SU-DHL-6 (cell line): ENCODE measurements around the gene FKBP5.

Experiments
- H2AFZ ChIP-seq: fragments of 200-600 bp; sonication (generic); 2 replicates; pipeline ENCODE4 v1.6.1; 2014; ENCODE audit warnings: low read depth, mild to moderate bottlenecking, moderate library complexity, mixed read lengths, antibody characterized with exemption, low read length; ENCODE audit not compliant: severe bottlenecking
- H3F3A ChIP-seq: fragments of 200-600 bp; shearing (Covaris generic); 2 replicates; pipeline ENCODE4 v1.6.0; 2016; ENCODE audit warnings: antibody characterized with exemption, mild to moderate bottlenecking; ENCODE audit not compliant: insufficient read depth
- H3K27ac ChIP-seq: fragments of 200-600 bp; sonication (generic); 2 replicates; pipeline ENCODE4 v1.5.1; 2016; ENCODE audit warnings: low read depth, mild to moderate bottlenecking, low read length, moderate library complexity, mixed read lengths
- H3K27me3 ChIP-seq: fragments of 200-600 bp; sonication (generic), shearing (Covaris generic); 2 replicates; pipeline ENCODE4 v1.6.0; 2014; ENCODE audit warnings: mild to moderate bottlenecking, low read length
- H3K36me3 ChIP-seq: fragments of 200-600 bp; sonication (generic); 2 replicates; pipeline ENCODE4 v1.6.1; 2014; ENCODE audit warnings: mild to moderate bottlenecking, low read length, mixed read lengths
- H3K4me2 ChIP-seq: fragments of 300-600, 200-600 bp; shearing (Covaris generic), sonication (generic); 2 replicates; pipeline ENCODE4 v1.6.0; 2014; ENCODE audit warnings: low read length, low read depth, mild to moderate bottlenecking; ENCODE audit not compliant: poor library complexity, severe bottlenecking
- H3K4me3 ChIP-seq: fragments of 200-600 bp; sonication (generic); 2 replicates; pipeline ENCODE4 v1.5.1; 2014; ENCODE audit warnings: antibody characterized with exemption, low read length, mild to moderate bottlenecking, mixed read lengths; ENCODE audit not compliant: insufficient read depth, poor library complexity, severe bottlenecking
- H3K79me2 ChIP-seq: fragments of 200-600 bp; sonication (generic); 2 replicates; pipeline ENCODE4 v1.6.1; 2014; ENCODE audit warnings: mild to moderate bottlenecking, low read length, moderate library complexity; ENCODE audit not compliant: insufficient read depth
- H3K9ac ChIP-seq: fragments of 200-600 bp; sonication (generic); 2 replicates; pipeline ENCODE4 v1.7.0; 2014; ENCODE audit warnings: mild to moderate bottlenecking, low read length
- H3K9me2 ChIP-seq: fragments of 200-600 bp; sonication (generic); replicated peaks from 2 replicates; pipeline ENCODE4 v1.6.1; 2014; ENCODE audit warnings: low read length; ENCODE audit not compliant: insufficient read depth
- H3K9me3 ChIP-seq: fragments of 200-600 bp; sonication (generic); 2 replicates; pipeline ENCODE4 v1.6.1; 2014; ENCODE audit warnings: low read length, mixed read lengths; ENCODE audit not compliant: insufficient read depth
- H4K20me1 ChIP-seq: fragments of 200-600 bp; sonication (generic); 2 replicates; pipeline ENCODE4 v1.6.1; 2014; ENCODE audit warnings: low read depth, mild to moderate bottlenecking, antibody characterized with exemption, low read length, moderate library complexity, mixed read lengths
- CTCF ChIP-seq: fragments of 200-600 bp; sonication (generic); IDR thresholded peaks from one replicate; pipeline ENCODE4 v1.5.1; 2017; ENCODE audit warnings: antibody characterized with exemption, mild to moderate bottlenecking, low read length, moderate library complexity; ENCODE audit not compliant: insufficient read depth, poor library complexity, severe bottlenecking
- EZH2phosphoT487 ChIP-seq: fragments of 200-600 bp; sonication (generic), shearing (Covaris generic); conservative IDR thresholded peaks from 2 replicates; pipeline ENCODE4 v1.6.1; 2018; ENCODE audit warnings: mild to moderate bottlenecking, antibody characterized with exemption, low read length, moderate library complexity, mixed read lengths

Gene FKBP5

GRCh38 chr6:35605600-35605999 is 83.1 kb downstream of the FKBP5 start:
- Histone ChIP-seq H3K27ac (no peak overlapping the region), H3K4me2 (no peak overlapping the region)

GRCh38 chr6:35603326-35604202 is 85.2 kb downstream of the FKBP5 start:
- no peak for TF ChIP-seq EZH2phosphoT487
- no peak for TF ChIP-seq CTCF
- H3K27me3 ChIP-seq: no peaks in the 10 kb centered on the region
- 0 out of 2 replicates have a peak, but pooled peaks cover 10% of the 10 kb centered on the region for H3K36me3 ChIP-seq
- H3F3A ChIP-seq: peaks cover 12% of the 10 kb centered on the region; the same call in 1 of the 2 replicates
- H3K4me3 ChIP-seq: no peak overlapping the region
- H2AFZ ChIP-seq: no peak overlapping the region
- H3K27ac ChIP-seq: no peak overlapping the region
- H3K9me2 ChIP-seq: no peaks in the 10 kb centered on the region
- H3K9ac ChIP-seq: no peak overlapping the region
- no peak overlapping the region for H3K4me2 ChIP-seq
- peaks cover 23% of the 10 kb centered on the region for H3K79me2 ChIP-seq
- H4K20me1 ChIP-seq: no peaks in the 10 kb centered on the region
- no peaks in the 10 kb centered on the region for H3K9me3 ChIP-seq

More at GRCh38 chr6:35605600-35605999, 83.1 kb downstream of the FKBP5 start:
- no peaks in the 10 kb centered on the region for H4K20me1 ChIP-seq
- peaks cover 8% of the 10 kb centered on the region; the same call in 1 of the 2 replicates for H3F3A ChIP-seq
- no peak overlapping the region for H2AFZ ChIP-seq
- no peak overlapping the region for H3K4me3 ChIP-seq
- TF ChIP-seq EZH2phosphoT487: no peak
- no peak for TF ChIP-seq CTCF
- no peaks in the 10 kb centered on the region for H3K9me2 ChIP-seq
- H3K9ac ChIP-seq: no peak overlapping the region
- no peaks in the 10 kb centered on the region for H3K27me3 ChIP-seq
- H3K36me3 ChIP-seq: 0 out of 2 replicates have a peak, but pooled peaks cover 20% of the 10 kb centered on the region
- no peaks in the 10 kb centered on the region for H3K9me3 ChIP-seq
- peaks cover 17% of the 10 kb centered on the region for H3K79me2 ChIP-seq

GRCh38 chr6:35602133-35602946 is 86.4 kb downstream of the FKBP5 start:
- H3K9ac ChIP-seq: no peak overlapping the region
- peaks cover 18% of the 10 kb centered on the region; the same call in 1 of the 2 replicates for H3F3A ChIP-seq
- H3K9me2 ChIP-seq: no peaks in the 10 kb centered on the region

More at GRCh38 chr6:35602133-35602946, 86.4 kb downstream of the FKBP5 start:
- Histone ChIP-seq H3K27me3 (no peaks in the 10 kb centered on the region), H3K36me3 (peaks cover 16% of the 10 kb centered on the region; the same call in 1 of the 2 replicates), H3K9me3 (no peaks in the 10 kb centered on the region), H4K20me1 (no peaks in the 10 kb centered on the region), H2AFZ (no peak overlapping the region), H3K4me3 (no peak overlapping the region), H3K27ac (peak overlapping the region; percentile 1; the same call in 1 of the 2 replicates), H3K79me2 (peaks cover 23% of the 10 kb centered on the region), H3K4me2 (no peak overlapping the region)
- no peak for TF ChIP-seq CTCF
- TF ChIP-seq EZH2phosphoT487: no peak
